Measurements from ENCODE around the gene RORC.
"Not testable (repeated sequence)": the region's sequence is repeated elsewhere in the genome, so short reads cannot be mapped to it uniquely, and the experiment has no call there.

The RORC gene

GRCh38 chr1:151774256-151774922 is 57.2 kb downstream of the RORC start:
- Histone ChIP-seq H2AFZ (ENCODE audit: low read depth, low read length) (no peak overlapping the region), H3K4ac (ENCODE audit: low read depth in 1 of 2, low read length in 2 of 2) (no peak overlapping the region), H3K27ac (ENCODE audit: low read length, poor library complexity, severe bottlenecking) (no peak overlapping the region), H2BK120ac (ENCODE audit: low read depth, low read length) (no peak overlapping the region), H3K4me2 (ENCODE audit: low read length, poor library complexity, severe bottlenecking) (no peak overlapping the region), H3K14ac (ENCODE audit: low read length in 2 of 2) (no peak overlapping the region), H2BK15ac (ENCODE audit: low read depth, poor library complexity, severe bottlenecking) (no peak overlapping the region), H3K9me3 (ENCODE audit: control insufficient read depth, low read length) (no peaks in the 10 kb centered on the region), H4K8ac (ENCODE audit: low read length) (no peak overlapping the region), H3K4me3 (ENCODE audit: insufficient read depth in 1 of 2, low read depth in 1 of 2, low read length in 2 of 2) (no peak overlapping the region), H3K23ac (ENCODE audit: low read length in 2 of 2) (no peak overlapping the region), H3K27me3 (ENCODE audit: control insufficient read depth in 1 of 2, insufficient read depth in 1 of 2, low read length in 2 of 2) (no peaks in the 10 kb centered on the region), H2BK5ac (ENCODE audit: low read depth, low read length, poor library complexity, severe bottlenecking) (no peak overlapping the region), H4K91ac (ENCODE audit: low read length) (no peak overlapping the region), H2AK5ac (ENCODE audit: low read length, severe bottlenecking) (no peak overlapping the region), H2BK12ac (ENCODE audit: low read length in 2 of 2) (no peak overlapping the region), H3K36me3 (ENCODE audit: control insufficient read depth in 1 of 2, insufficient read depth in 2 of 2, low read depth in 1 of 2, low read length in 2 of 2) (peaks cover 0 to 9% of the 10 kb centered on the region in 2 experiments), H3K79me1 (replicated peaks; ENCODE audit: low read length, poor library complexity, severe bottlenecking) (no peaks in the 10 kb centered on the region), H3K18ac (ENCODE audit: low read depth in 1 of 2, low read length in 2 of 2) (no peak overlapping the region), H3K4me1 (ENCODE audit: control insufficient read depth, insufficient read depth, low read depth, low read length) (no peaks in the 10 kb centered on the region), H3K9ac (ENCODE audit: low read length) (no peak overlapping the region)
- WGBS: 69% methylated on average over 2 of the region's 3 CpGs
- no peak for DNase-seq

- WGBS: 83% methylated on average over 3 of the region's 5 CpGs
- Histone ChIP-seq H2BK12ac (ENCODE audit: low read length in 2 of 2) (no peak overlapping the region), H3K9me3 (ENCODE audit: control insufficient read depth, low read length) (no peaks in the 10 kb centered on the region), H2AK5ac (ENCODE audit: low read length, severe bottlenecking) (no peak overlapping the region), H3K9ac (ENCODE audit: low read length) (peak overlapping the region; percentile 17), H3K23ac (ENCODE audit: low read length in 2 of 2) (no peak overlapping the region), H2AFZ (ENCODE audit: low read depth, low read length) (no peak overlapping the region), H4K91ac (ENCODE audit: low read length) (no peak overlapping the region), H2BK120ac (ENCODE audit: low read depth, low read length) (no peak overlapping the region), H3K79me1 (replicated peaks; ENCODE audit: low read length, poor library complexity, severe bottlenecking) (no peaks in the 10 kb centered on the region), H3K14ac (ENCODE audit: low read length in 2 of 2) (no peak overlapping the region), H3K4ac (ENCODE audit: low read depth in 1 of 2, low read length in 2 of 2) (no peak overlapping the region), H3K27me3 (ENCODE audit: control insufficient read depth in 1 of 2, insufficient read depth in 1 of 2, low read length in 2 of 2) (no peaks in the 10 kb centered on the region), H2BK5ac (ENCODE audit: low read depth, low read length, poor library complexity, severe bottlenecking) (no peak overlapping the region), H3K4me1 (ENCODE audit: control insufficient read depth, insufficient read depth, low read depth, low read length) (no peaks in the 10 kb centered on the region), H4K8ac (ENCODE audit: low read length) (no peak overlapping the region), H3K36me3 (ENCODE audit: control insufficient read depth in 1 of 2, insufficient read depth in 2 of 2, low read depth in 1 of 2, low read length in 2 of 2) (peaks cover 0 to 9% of the 10 kb centered on the region in 2 experiments), H3K4me3 (ENCODE audit: insufficient read depth in 1 of 2, low read depth in 1 of 2, low read length in 2 of 2) (no peak overlapping the region), H2BK15ac (ENCODE audit: low read depth, poor library complexity, severe bottlenecking) (no peak overlapping the region), H3K27ac (ENCODE audit: low read length, poor library complexity, severe bottlenecking) (no peak overlapping the region), H3K18ac (ENCODE audit: low read depth in 1 of 2, low read length in 2 of 2) (no peak overlapping the region), H3K4me2 (ENCODE audit: low read length, poor library complexity, severe bottlenecking) (no peak overlapping the region)
- peak; percentile 10 for DNase-seq
These were observed 57.9 kb downstream of the RORC start for GRCh38 chr1:151773702-151774101.

GRCh38 chr1:151769270-151769669 is 62.3 kb downstream of the RORC start:
- not testable (repeated sequence) for H3K4ac ChIP-seq (ENCODE audit: low read depth in 1 of 2, low read length in 2 of 2); H2AFZ ChIP-seq (ENCODE audit: low read depth, low read length); H2BK120ac ChIP-seq (ENCODE audit: low read depth, low read length); H3K4me2 ChIP-seq (ENCODE audit: low read length, poor library complexity, severe bottlenecking); H3K9me3 ChIP-seq (ENCODE audit: control insufficient read depth, low read length); H3K9ac ChIP-seq (ENCODE audit: low read length); H3K79me1 ChIP-seq (replicated peaks; ENCODE audit: low read length, poor library complexity, severe bottlenecking); H3K18ac ChIP-seq (ENCODE audit: low read depth in 1 of 2, low read length in 2 of 2); H2BK15ac ChIP-seq (ENCODE audit: low read depth, poor library complexity, severe bottlenecking); H2BK5ac ChIP-seq (ENCODE audit: low read depth, low read length, poor library complexity, severe bottlenecking); H3K4me3 ChIP-seq (ENCODE audit: insufficient read depth in 1 of 2, low read depth in 1 of 2, low read length in 2 of 2); H3K36me3 ChIP-seq (ENCODE audit: control insufficient read depth in 1 of 2, insufficient read depth in 2 of 2, low read depth in 1 of 2, low read length in 2 of 2); H3K23ac ChIP-seq (ENCODE audit: low read length in 2 of 2); H3K27ac ChIP-seq (ENCODE audit: low read length, poor library complexity, severe bottlenecking); H2BK12ac ChIP-seq (ENCODE audit: low read length in 2 of 2); H3K14ac ChIP-seq (ENCODE audit: low read length in 2 of 2); H2AK5ac ChIP-seq (ENCODE audit: low read length, severe bottlenecking); H4K8ac ChIP-seq (ENCODE audit: low read length); H3K27me3 ChIP-seq (ENCODE audit: control insufficient read depth in 1 of 2, insufficient read depth in 1 of 2, low read length in 2 of 2); H3K4me1 ChIP-seq (ENCODE audit: control insufficient read depth, insufficient read depth, low read depth, low read length); DNase-seq; H4K91ac ChIP-seq (ENCODE audit: low read length)
- WGBS: 93% methylated on average over 20 of the region's 34 CpGs

DNA sequence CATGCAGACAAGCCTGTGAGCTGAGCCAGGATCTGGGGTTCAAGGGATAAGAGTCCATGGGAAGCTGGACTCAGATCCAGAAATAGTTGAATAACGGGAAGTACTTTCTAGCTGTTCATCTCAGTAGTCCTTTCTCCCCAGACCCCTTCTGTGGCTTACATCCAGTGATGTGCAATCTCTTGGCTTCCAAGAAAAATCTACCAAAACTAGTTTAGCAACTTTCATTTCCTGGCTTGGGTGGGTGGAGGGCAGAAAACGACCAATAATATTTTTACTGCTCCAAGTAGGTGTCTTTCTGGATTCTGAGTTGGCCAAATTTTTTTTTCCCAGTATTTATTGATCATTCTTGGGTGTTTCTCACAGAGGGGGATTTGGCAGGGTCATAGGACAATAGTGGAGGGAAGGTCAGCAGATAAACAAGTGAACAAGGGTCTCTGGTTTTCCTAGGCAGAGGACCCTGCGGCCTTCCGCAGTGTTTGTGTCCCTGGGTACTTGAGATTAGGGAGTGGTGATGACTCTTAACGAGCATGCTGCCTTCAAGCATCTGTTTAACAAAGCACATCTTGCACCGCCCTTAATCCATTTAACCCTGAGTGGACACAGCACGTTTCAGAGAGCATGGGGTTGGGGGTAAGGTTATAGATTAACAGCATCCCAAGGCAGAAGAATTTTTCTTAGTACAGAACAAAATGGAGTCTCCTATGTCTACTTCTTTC is 63.1 kb downstream of the RORC start:
- H3K23ac ChIP-seq (ENCODE audit: low read length in 2 of 2); H3K9ac ChIP-seq (ENCODE audit: low read length); H2BK120ac ChIP-seq (ENCODE audit: low read depth, low read length); H3K4ac ChIP-seq (ENCODE audit: low read depth in 1 of 2, low read length in 2 of 2); H2BK15ac ChIP-seq (ENCODE audit: low read depth, poor library complexity, severe bottlenecking); H4K8ac ChIP-seq (ENCODE audit: low read length); H3K79me1 ChIP-seq (replicated peaks; ENCODE audit: low read length, poor library complexity, severe bottlenecking); H3K4me3 ChIP-seq (ENCODE audit: insufficient read depth in 1 of 2, low read depth in 1 of 2, low read length in 2 of 2); H2AFZ ChIP-seq (ENCODE audit: low read depth, low read length); H3K9me3 ChIP-seq (ENCODE audit: control insufficient read depth, low read length); DNase-seq; H2AK5ac ChIP-seq (ENCODE audit: low read length, severe bottlenecking); H3K36me3 ChIP-seq (ENCODE audit: control insufficient read depth in 1 of 2, insufficient read depth in 2 of 2, low read depth in 1 of 2, low read length in 2 of 2); H3K27me3 ChIP-seq (ENCODE audit: control insufficient read depth in 1 of 2, insufficient read depth in 1 of 2, low read length in 2 of 2); H3K14ac ChIP-seq (ENCODE audit: low read length in 2 of 2); H4K91ac ChIP-seq (ENCODE audit: low read length); H3K27ac ChIP-seq (ENCODE audit: low read length, poor library complexity, severe bottlenecking); H2BK12ac ChIP-seq (ENCODE audit: low read length in 2 of 2); H3K4me1 ChIP-seq (ENCODE audit: control insufficient read depth, insufficient read depth, low read depth, low read length); H3K4me2 ChIP-seq (ENCODE audit: low read length, poor library complexity, severe bottlenecking); H3K18ac ChIP-seq (ENCODE audit: low read depth in 1 of 2, low read length in 2 of 2): not testable (repeated sequence)
- H2BK5ac ChIP-seq (ENCODE audit: low read depth, low read length, poor library complexity, severe bottlenecking): peak overlapping the region; percentile 9
- 38% methylated on average over 1 of the region's 7 CpGs for WGBS
